HG03025 (cell line): Measurements from ENCODE around the gene ZFR2.
"Not testable (repeated sequence)": the region's sequence is repeated elsewhere in the genome, so short reads cannot be mapped to it uniquely, and the experiment has no call there.

Source experiments
- ATAC-seq: cut with Tn5 transposase; IDR thresholded peaks from one replicate; pipeline ENCODE4 v1.9.1; 2021; ENCODE audit warnings: mild to moderate bottlenecking, moderate library complexity; ENCODE audit not compliant: unreplicated experiment, low FRiP score

ZFR2 gene

DNA sequence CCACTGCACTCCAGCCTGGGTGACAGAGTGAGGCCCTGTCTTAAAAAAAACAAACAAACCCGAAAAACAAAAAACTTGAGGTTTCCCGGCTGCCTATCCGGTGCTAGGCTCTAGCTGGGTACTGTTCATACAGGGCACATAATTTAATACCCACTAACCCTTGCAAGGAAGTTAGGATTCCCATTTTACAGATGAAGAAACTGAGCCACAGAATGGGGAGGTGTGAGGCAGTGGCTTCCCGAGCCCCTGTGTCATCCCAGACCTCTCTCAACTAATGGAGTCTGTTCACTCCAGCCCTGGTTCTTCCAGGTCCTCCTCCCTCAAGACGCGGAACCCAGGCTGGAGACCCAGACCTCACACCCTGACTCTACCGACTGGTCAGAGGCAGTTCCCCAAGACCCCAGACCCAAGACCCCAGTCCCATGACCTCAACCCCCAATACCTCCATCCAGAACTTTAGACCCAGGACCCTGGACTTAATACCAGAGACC is 107.9 kb downstream of the ZFR2 start:
- ATAC-seq = no peak

DNA sequence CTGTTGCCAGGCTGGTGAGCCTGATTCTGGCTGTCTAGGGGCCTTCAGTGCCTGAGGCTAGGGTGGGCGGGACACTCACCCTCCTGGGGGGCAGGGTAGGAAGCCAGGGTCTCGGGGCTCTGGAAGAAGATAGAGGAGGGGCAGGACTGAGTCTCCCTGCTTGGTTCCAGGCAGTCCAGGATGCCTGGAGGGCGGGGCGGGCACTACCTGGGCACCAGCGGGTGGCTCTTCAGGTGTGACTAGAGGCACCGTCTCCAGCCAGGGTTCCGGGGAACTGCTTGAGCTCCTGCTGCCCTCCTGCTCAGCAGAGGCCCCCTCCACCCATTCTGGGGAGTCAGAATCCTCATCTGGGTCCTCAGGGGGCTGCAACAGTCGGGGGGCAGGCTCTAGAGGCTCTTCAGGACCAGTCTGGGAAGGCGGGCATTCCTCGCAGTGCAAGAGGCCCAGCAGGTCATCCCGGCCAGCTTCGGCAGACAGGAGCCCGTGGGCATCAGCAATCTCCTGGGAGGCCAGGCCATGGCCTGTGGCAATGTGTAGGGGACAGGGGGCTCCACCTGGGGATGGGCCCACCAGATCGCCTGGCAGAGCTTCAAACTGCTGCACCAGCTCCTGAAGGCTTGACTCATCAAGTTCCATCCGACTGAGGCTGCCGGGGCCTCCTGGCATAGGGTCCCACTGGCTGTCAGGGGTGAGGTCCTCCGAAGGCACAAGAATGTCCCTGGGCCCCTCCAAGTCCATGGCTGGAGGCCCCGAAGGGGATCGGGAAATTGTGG is 109.2 kb downstream of the ZFR2 start:
- no peak for ATAC-seq

DNA sequence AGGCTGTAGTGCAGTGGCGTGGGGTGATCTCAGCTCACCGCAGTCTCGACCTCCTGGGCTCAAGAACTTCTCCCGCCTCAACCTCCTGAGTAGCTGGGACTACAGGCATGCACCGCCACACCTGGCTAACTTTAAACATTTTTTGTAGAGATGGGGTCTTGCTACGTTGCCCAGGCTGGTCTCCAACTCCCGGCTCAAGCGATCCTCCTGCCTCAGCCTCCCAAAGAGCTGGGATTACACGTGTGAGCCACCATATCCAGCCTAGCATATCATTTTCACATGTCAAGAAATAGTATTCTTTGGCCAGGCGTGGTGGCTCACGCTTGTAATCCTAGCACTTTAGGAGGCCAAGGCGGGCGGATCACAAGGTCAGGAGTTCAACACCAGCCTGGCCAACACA is 110.5 kb downstream of the ZFR2 start:
- not testable (repeated sequence) for ATAC-seq

DNA sequence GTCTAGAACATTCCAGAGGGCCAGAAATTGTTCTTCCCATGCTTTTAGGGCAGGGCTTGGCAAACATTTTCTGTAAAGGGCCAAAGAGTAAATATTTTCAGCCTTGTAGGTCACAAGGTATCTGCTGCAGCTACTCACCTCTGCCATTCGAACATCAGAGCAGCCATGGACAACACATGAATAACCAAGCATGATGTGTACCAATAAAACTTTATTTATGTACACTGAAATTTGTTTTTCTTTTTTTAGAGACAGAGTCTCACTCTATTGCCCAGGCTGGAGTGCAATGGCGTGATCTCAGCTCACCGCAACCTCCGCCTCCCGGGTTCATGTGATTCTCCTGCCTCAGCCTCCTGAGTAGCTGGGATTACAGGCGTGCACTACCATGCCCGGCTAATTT is 111.1 kb downstream of the ZFR2 start:
- not testable (repeated sequence) for ATAC-seq
